ENCODE measurements around the gene ABHD2. TPM values are rescaled to one million over a fixed set of nuclear protein-coding genes. Genes with fewer than 3 reads are reported as not detected.

The ABHD2 gene
- total and polyA plus RNA-seq, 9 of the 15 experiments (the other 6 are each of a cell fraction or from before 2014, with no cell fraction given), result 16.9 to 99.8 (median 47.5) TPM

GRCh38 chr15:89068325-89068784, 19.9 kb upstream of the ABHD2 start:
- POLR2A ChIA-PET, result no interaction called here
- in situ Hi-C loops (cut with MboI), result no loop called here
- TF ChIP-seq ZNF695 (CRISPR knock-in tag; IDR thresholded peaks at IDR 0.05), result 0 out of 2 replicates have a peak, but pooled peaks have one; percentile 21
- no peak for TF ChIP-seq TOE1 (IDR thresholded peaks at IDR 0.05; ENCODE audit: borderline replicate concordance)
- no peak for TF ChIP-seq TOE1 (CRISPR knock-in tag; IDR thresholded peaks at IDR 0.05; ENCODE audit: borderline replicate concordance, low read depth)
- TF ChIP-seq TFAP4 (CRISPR knock-in tag; IDR thresholded peaks at IDR 0.05; ENCODE audit: borderline replicate concordance), result peak; percentile 76
- TF ChIP-seq NFIC (IDR thresholded peaks at IDR 0.05), result 0 out of 2 replicates have a peak, but pooled peaks have one; percentile 17
- 0 out of 2 replicates have a peak, but pooled peaks have one; percentile 15 for TF ChIP-seq CBFA2T2 (conservative IDR thresholded peaks at IDR 0.05)
- TF ChIP-seq MNT (conservative IDR thresholded peaks at IDR 0.05), result peak; percentile 49 to 67; a peak in 3 of 4 replicates
- TF ChIP-seq ZNF592 (IDR thresholded peaks at IDR 0.05), result peak; percentile 36; the same call in 1 of the 2 replicates
- TF ChIP-seq TCF3 (CRISPR knock-in tag; IDR thresholded peaks at IDR 0.05), result 0 out of 2 replicates have a peak, but pooled peaks have one; percentile 11
- no peak for TF ChIP-seq MCM2 (IDR thresholded peaks at IDR 0.05; ENCODE audit: low read depth)

More at GRCh38 chr15:89068325-89068784, 19.9 kb upstream of the ABHD2 start:
- Histone ChIP-seq H3K36me3 (ENCODE audit: control insufficient read depth, insufficient read depth, low read length) (no peaks in the 10 kb centered on the region), H3K9ac (ENCODE audit: insufficient read depth in 1 of 2, low read depth in 2 of 2, low read length in 2 of 2) (no peak overlapping the region), H3K4me1 (replicated peaks in 1 of 2; ENCODE audit: control insufficient read depth in 2 of 2, insufficient read depth in 2 of 2, low read length in 2 of 2) (peaks cover 10 to 29% of the 10 kb centered on the region in 2 experiments), H3K9me1 (ENCODE audit: control insufficient read depth, insufficient read depth, low read length) (no peaks in the 10 kb centered on the region), H2AFZ (ENCODE audit: low read depth, low read length) (peak overlapping the region; percentile 64; the same call in 1 of the 2 replicates), H3K4me2 (ENCODE audit: insufficient read depth, low read length) (no peak overlapping the region), H4K20me1 (replicated peaks; ENCODE audit: control insufficient read depth, insufficient read depth, low read length) (no peaks in the 10 kb centered on the region), H3K27me3 (ENCODE audit: control insufficient read depth in 2 of 2, insufficient read depth in 2 of 2, low read length in 2 of 2) (no peaks in the 10 kb centered on the region), H3K9me3 (replicated peaks; ENCODE audit: control insufficient read depth, insufficient read depth, low read depth, low read length) (peaks cover 33% of the 10 kb centered on the region), H3K4me3 (no peak overlapping the region), H3K79me2 (ENCODE audit: control insufficient read depth, insufficient read depth, low read length) (no peaks in the 10 kb centered on the region), H3K27ac (ENCODE audit: extremely low read depth, low read depth, low read length) (peak overlapping the region; percentile 55; the same call in 2 of the 3 replicates)
- no TSS peak for BruUV-seq (replicated peaks)
- DNase-seq (ENCODE audit: extremely low read depth in 1 of 4, low spot score in 3 of 4) (peak in 1 of 4 experiments; percentile 54), FAIRE-seq (no peak), ATAC-seq (no peak)
- intact Hi-C loops (cut with micrococcal nuclease), result no loop called here
- 25% methylated on average over 5 of the region's 5 CpGs for WGBS (ENCODE audit: insufficient coverage, low coverage, missing lambda C conversion rate)
- CTCF ChIA-PET (ENCODE audit: low intra/inter-chr PET ratio), result no interaction called here
